HL-60 (cell line): ENCODE results near the gene PSMB5.
A peak's percentile ranks its signal among the peaks of the same experiment; 100 is the strongest.

Experiments
- DNase-seq, 2 experiments: peaks; one replicate each; pipeline ENCODE4 v3.0.0-alpha.2; 2010 to 2020; ENCODE audit warnings: low read depth in 1 of 2, low spot score in 1 of 2
- H3K27ac ChIP-seq: fragments of 250-450 bp; sonication (Bioruptor Pico); replicated peaks from 2 replicates; pipeline ENCODE4 v1.5.1; 2020; ENCODE audit warnings: mild to moderate bottlenecking, moderate library complexity
- H3K27me3 ChIP-seq: fragments of 250-450 bp; sonication (Bioruptor Pico); 2 replicates; pipeline ENCODE4 v1.5.1; 2021; ENCODE audit warnings: mild to moderate bottlenecking, moderate library complexity; ENCODE audit not compliant: insufficient read depth, poor library complexity, severe bottlenecking
- H3K4me3 ChIP-seq: replicated peaks from 2 replicates; pipeline ENCODE4 v1.5.1; 2011; ENCODE audit warnings: mild to moderate bottlenecking, control low read depth, low read length; ENCODE audit not compliant: insufficient read depth
- GABPA ChIP-seq: IDR thresholded peaks from 2 replicates; pipeline ENCODE4 v1.6.1; 2012; ENCODE audit warnings: low read depth
- POLR2AphosphoS5 ChIP-seq: IDR thresholded peaks from 2 replicates; pipeline ENCODE4 v1.6.1; 2012; ENCODE audit warnings: low read depth
- SPI1 ChIP-seq: IDR thresholded peaks from 2 replicates; pipeline ENCODE4 v1.6.1; 2012; ENCODE audit warnings: low read depth, mild to moderate bottlenecking, borderline replicate concordance
- TF ChIP-seq, protein P1 (sequence below): IDR thresholded peaks from 2 replicates; pipeline ENCODE4 v1.6.1; 2012; ENCODE audit warnings: low read depth; ENCODE audit not compliant: insufficient replicate concordance
- TF ChIP-seq, protein P2 (sequence below): IDR thresholded peaks from one replicate; pipeline ENCODE4 v1.5.1; 2011; ENCODE audit warnings: low read length, control low read depth, inconsistent platforms; ENCODE audit not compliant: insufficient read depth

The PSMB5 gene

DNA sequence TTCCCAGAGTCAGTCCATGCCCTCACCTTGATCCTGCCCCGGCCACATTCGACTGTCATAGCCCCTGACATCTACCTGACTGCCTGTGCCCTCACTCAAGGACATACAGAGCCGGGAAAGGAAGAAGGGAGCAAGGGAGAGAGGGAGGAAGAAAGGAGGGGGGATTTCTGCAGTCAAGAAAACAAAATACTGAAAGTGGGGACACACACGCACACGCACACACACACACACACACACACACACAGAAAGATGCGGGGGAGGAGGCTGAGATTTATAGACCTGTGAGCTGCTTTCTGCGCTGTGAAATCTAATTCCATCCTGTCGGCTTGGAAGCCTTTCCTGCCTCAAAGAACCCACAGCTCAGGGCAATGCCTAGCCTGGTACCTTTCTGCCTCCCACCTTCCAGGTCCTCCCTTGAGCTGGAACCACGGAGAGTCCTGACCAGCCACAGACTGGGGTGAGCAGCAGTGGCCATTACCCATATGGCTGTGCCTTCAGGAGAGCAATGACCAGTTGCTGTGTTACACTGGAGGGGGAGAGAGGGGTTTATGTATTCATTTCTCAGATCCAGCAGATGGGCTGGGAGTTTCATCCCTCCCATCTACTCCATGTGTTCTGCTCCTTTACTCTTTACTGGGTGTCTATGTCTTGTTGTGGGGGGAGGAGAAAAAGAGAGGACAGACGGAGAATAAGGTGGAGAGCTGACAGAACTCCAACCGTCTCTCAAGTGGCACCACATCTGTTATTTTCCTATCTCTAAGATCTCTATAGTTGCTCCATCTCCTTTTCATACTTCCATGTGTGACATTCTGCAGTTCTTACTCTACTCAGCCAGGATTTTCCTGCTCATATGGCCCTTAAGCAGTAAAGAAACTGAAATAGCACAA, 37.7 kb downstream of the PSMB5 start:
- Histone ChIP-seq H3K4me3 (no peak overlapping the region), H3K27ac (no peak overlapping the region), H3K27me3 (no peaks in the 10 kb centered on the region)
- TF ChIP-seq GABPA = no peak
- no peak for TF ChIP-seq POLR2AphosphoS5
- TF ChIP-seq, protein P1, sequence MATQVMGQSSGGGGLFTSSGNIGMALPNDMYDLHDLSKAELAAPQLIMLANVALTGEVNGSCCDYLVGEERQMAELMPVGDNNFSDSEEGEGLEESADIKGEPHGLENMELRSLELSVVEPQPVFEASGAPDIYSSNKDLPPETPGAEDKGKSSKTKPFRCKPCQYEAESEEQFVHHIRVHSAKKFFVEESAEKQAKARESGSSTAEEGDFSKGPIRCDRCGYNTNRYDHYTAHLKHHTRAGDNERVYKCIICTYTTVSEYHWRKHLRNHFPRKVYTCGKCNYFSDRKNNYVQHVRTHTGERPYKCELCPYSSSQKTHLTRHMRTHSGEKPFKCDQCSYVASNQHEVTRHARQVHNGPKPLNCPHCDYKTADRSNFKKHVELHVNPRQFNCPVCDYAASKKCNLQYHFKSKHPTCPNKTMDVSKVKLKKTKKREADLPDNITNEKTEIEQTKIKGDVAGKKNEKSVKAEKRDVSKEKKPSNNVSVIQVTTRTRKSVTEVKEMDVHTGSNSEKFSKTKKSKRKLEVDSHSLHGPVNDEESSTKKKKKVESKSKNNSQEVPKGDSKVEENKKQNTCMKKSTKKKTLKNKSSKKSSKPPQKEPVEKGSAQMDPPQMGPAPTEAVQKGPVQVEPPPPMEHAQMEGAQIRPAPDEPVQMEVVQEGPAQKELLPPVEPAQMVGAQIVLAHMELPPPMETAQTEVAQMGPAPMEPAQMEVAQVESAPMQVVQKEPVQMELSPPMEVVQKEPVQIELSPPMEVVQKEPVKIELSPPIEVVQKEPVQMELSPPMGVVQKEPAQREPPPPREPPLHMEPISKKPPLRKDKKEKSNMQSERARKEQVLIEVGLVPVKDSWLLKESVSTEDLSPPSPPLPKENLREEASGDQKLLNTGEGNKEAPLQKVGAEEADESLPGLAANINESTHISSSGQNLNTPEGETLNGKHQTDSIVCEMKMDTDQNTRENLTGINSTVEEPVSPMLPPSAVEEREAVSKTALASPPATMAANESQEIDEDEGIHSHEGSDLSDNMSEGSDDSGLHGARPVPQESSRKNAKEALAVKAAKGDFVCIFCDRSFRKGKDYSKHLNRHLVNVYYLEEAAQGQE = no peak
- no peak for TF ChIP-seq SPI1
- TF ChIP-seq, protein P2, sequence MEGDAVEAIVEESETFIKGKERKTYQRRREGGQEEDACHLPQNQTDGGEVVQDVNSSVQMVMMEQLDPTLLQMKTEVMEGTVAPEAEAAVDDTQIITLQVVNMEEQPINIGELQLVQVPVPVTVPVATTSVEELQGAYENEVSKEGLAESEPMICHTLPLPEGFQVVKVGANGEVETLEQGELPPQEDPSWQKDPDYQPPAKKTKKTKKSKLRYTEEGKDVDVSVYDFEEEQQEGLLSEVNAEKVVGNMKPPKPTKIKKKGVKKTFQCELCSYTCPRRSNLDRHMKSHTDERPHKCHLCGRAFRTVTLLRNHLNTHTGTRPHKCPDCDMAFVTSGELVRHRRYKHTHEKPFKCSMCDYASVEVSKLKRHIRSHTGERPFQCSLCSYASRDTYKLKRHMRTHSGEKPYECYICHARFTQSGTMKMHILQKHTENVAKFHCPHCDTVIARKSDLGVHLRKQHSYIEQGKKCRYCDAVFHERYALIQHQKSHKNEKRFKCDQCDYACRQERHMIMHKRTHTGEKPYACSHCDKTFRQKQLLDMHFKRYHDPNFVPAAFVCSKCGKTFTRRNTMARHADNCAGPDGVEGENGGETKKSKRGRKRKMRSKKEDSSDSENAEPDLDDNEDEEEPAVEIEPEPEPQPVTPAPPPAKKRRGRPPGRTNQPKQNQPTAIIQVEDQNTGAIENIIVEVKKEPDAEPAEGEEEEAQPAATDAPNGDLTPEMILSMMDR = no peak
- DNase-seq = no peak

DNA sequence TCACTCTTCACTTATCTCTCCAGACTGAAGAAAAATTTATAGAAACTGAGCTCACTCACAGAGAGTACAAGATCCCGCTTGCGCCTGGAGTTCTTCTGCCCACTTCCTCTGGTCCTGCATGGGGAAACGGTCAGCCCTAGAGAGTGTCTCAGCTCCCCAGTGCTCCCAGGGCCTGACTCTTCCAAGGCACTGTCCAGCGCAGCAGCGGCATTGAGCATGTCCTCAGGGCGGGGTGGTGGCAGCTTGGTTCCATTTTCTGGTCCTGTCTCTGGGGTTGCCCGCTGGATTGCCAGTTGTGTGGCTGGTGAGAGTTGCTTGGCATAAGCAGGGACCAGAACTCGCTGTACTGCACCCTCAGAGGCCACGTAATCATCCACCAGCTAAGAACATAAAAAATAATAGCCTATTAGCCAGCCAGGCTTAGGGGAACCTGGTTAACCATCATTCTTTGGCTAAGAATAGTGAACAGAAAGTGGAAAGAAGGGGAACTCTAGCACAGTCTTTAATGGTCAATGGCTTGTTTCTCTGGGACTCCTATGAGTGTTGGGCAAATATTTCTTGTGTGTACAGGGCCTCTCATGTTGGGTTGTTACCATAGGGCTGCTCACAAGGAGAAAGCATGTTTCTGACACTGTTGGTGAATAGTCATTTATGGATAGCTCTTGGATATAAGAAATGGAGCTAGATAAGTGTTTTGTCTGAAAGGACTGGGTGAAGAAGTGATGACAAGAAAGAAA, 38.6 kb downstream of the PSMB5 start:
- no peak for DNase-seq
- H3K27ac ChIP-seq = no peak overlapping the region
- no peaks in the 10 kb centered on the region for H3K27me3 ChIP-seq
- TF ChIP-seq, protein P2 = no peak
- TF ChIP-seq POLR2AphosphoS5 (no peak), SPI1 (no peak), GABPA (no peak)
- TF ChIP-seq, protein P1 = no peak
- H3K4me3 ChIP-seq = no peak overlapping the region

DNA sequence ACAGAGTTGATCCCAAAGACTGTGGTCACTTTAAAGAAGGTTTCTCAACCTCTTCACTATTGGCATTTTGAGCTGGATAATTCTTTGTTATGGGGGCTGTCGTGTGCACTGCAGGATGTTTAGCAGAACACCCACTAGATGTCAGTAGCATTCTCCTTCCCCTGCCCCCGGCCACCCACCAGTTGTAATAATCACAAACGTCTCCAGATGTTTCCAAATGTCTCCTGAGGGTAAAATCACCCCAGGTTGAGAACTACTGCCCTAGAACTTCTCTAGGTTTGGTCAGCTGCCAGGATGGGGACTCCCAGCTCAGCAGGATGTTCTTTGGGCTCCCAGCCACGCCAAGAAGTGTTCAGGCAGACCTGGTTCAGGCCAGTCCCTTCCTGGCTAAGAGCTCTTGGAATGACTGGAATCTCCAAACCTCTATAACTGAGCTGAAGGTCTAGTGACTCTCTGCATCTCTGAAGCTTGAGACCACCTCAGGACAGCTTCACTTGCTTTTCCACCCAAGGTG, 39.9 kb downstream of the PSMB5 start:
- no peak overlapping the region for H3K27ac ChIP-seq
- DNase-seq = peak in 1 of 2 experiments; percentile 42
- H3K4me3 ChIP-seq = no peak overlapping the region
- TF ChIP-seq, protein P2 = peak; percentile 43
- TF ChIP-seq, protein P1 = no peak
- no peaks in the 10 kb centered on the region for H3K27me3 ChIP-seq
